RPMI7951 (cell line): ENCODE measurements around the gene FGF5. TPM values are rescaled to one million over a fixed set of nuclear protein-coding genes. Genes with fewer than 3 reads are reported as not detected.

Experiments
- DNase-seq: peaks from one replicate; pipeline ENCODE4 v3.0.0-alpha.2; 2012; ENCODE audit warnings: low read depth
- total RNA-seq: library from RNA; depleted of rRNA; stranded (reverse); fragments of >200 nt; shearing (Covaris generic); gene quantifications from 2 replicates; pipeline ENCODE4 v1.2.3, GENCODE V29; 2014; rRNA removed

The FGF5 gene
- total RNA-seq, 1 experiment from 2014 or later, result 5.4 TPM

GRCh38 chr4:80336582-80336981 is 70.1 kb downstream of the FGF5 start:
- peak; percentile 34 for DNase-seq

GRCh38 chr4:80340036-80340435 is 73.6 kb downstream of the FGF5 start:
- peak; percentile 51 for DNase-seq

Other genes with a start within 250 kb of the FGF5 start
- gene ANTXR2, start 193.4 kb upstream of the FGF5 start, total RNA-seq, result 32.0 and 36.4 TPM in 2 replicates
- gene PRDM8, start 69.2 kb upstream of the FGF5 start, total RNA-seq, result 6.4 and 11.7 TPM in 2 replicates
- gene CFAP299, start 69.1 kb downstream of the FGF5 start, total RNA-seq, result 0.36 TPM in 1 of 2 replicates, not detected in the other